GM21576 (cell line): ENCODE measurements around the gene CYB5R4.
"Not testable (repeated sequence)": the region's sequence is repeated elsewhere in the genome, so short reads cannot be mapped to it uniquely, and the experiment has no call there.

Experiments
- ATAC-seq: cut with Tn5 transposase; IDR thresholded peaks from one replicate; pipeline ENCODE4 v1.9.1; 2021; ENCODE audit warnings: mild to moderate bottlenecking, moderate library complexity; ENCODE audit not compliant: unreplicated experiment

The CYB5R4 gene

DNA sequence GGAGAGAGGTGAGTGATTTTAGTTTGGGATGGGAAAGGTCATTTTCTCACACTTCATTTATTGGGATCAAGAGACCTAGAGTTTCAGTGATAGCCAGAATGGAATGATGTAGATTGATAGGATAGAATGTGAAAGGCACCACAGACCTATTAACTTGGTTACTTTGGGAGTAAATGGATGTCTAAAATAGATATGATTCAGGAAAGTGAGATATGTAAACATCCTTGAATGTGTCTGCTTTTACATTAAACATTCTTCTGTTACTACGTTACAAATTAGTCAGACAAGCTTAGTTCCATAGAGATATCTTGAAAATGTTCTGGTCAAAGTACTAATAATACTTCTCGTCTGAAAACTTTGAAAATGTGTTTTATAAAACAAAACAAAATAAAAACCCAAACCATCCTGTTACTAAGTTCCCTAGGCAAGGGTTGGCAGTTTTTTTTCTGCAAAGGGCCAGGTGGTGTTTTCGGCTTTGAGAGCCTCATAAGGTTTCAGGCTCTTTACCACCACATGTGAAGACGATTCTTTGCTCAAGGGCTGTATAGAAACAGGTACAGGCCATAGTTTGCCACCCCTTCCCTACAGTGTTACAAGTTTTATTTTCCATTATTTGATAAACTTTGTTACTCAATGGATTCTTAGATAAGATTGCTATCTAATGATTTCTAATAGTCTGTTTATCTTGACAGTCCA lies 3.4 kb downstream of the CYB5R4 start:
- ATAC-seq: no peak

DNA sequence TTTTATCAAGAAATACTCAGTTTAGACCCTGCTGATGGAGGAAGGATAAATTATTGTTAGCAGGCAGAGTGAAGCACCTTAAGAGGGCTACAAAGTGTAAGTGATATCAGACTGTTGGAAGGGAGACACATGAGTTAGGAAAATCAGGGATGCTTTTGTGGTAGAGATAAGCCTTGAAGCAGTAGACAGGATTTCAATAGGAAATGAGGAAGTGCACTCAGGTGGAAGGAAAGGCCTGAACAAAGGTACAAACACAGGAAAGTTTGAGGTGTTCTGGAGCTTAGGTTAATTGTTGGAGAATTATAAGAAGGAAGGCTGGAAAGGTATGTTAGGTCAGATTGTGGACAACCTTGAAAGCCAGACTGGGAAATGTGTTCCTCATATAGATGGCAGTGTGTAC lies 7.6 kb downstream of the CYB5R4 start:
- no peak for ATAC-seq

DNA sequence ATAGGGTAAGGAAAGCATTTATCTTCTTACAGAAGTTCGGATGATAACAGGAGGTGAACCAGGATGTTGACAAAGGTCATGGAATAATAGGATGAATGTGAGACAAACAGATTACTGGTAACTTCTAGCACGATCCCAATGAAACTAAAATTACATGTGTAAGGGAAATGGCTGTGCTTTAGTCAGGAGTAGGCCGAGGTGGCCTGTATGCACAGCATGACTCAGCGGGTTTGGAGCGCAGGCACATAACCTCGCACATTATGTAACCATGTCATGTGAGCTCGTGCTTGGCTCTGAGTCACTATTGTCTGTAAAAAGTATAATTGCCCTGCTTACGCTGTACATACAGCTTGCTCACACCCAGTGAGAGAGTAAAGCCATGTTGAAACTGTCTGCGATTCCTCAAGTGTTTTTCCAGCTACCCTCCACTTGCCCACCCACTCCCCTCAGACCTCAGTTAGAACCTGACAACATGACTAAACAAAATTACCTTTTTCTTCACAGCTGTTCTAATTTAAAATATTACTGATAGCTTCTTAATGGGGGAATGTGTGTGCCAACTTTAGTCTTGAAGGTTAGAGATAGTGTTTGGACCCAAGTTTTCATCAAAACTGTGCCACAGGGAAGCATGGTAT lies 8.2 kb downstream of the CYB5R4 start:
- no peak for ATAC-seq

DNA sequence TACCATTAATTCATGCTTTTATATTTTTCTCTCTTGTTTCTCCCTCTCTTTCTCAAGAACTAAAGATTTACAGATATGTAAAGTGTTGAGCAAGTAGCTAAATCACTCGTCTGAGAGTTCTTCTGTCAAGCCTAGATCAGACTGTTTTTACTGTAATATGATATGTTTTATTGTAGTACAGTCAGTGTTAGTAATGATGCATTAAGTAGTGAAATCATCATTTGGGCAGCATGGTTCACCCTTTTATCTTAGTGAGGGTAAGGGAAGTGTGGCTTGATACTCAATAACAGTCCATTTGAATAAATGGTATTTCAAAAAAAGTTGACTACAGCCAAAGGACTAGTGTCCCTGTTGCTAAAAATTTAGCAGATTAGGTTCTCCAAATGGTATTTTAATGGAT lies 9.2 kb downstream of the CYB5R4 start:
- no peak for ATAC-seq

DNA sequence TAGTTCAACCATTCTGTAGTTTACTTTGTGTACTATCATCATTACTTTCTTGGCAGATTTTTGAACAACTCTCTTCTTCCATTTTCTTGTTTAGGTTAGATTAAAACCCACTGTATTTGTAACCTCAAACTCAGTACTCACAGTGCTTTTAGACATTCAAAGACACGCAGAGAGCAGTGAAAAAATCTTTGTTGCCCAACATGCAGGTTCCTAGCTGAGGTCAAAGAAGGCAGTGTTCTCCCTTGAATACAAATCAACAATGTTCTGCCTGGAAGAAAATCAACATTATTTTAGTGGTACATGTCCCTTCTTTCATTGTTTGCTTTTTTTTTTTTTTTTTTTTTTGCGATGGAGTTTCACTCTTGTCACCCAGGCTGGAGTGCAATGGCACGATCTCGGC lies 11.2 kb downstream of the CYB5R4 start:
- no peak for ATAC-seq

DNA sequence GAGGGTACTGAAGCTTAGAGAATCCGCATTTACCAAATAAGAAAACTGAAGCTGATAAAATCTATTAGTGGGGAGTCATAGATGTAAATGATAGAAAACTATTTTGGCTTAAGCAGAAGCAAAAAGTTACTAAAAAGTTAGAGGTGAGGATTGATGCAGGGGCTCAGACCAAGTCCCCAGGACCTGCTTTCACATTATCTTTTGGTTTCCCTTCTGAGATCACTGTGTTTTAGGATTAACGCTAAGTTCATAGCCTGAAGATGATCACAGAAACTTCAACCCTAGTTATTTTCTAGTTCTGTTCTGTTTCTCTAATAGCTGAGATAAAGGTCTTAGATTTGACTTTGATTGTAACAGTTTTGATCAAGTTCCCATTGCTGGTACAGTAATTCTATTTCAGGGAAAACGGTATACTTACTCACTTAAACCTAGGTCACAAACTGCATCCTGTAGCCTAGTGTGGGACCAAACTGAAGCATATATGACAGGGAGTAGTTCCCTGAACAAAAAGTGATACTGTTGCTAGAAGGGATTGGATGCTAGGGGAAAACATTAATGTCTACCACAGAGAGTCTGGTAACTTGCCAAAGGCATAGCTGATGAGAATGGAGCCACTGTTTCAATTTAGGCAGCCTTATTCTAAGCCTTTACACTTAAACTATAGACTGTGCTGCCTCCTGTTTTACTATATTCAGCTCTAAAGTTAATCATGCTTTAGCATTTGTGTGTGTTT lies 13.1 kb downstream of the CYB5R4 start:
- ATAC-seq: no peak

DNA sequence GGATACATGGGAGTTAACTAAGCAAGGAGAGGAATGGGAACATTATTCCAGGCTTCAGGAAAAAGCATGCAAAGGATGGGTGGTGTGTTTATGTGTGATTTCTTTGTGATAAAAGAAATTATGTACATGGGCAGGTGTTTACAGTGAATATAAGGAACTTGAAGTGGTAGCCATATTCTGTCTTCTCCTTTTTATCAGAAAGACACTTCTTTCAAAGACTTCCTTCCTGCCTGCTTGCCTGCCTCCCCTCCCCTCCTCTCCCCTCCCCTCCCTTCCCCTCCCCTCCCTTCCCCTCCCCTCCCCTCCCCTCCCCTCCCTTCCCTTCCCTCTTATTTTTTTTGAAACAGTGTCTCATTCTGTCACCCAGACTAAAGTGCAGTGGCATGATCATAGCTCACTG lies 14.4 kb downstream of the CYB5R4 start:
- ATAC-seq: no peak

DNA sequence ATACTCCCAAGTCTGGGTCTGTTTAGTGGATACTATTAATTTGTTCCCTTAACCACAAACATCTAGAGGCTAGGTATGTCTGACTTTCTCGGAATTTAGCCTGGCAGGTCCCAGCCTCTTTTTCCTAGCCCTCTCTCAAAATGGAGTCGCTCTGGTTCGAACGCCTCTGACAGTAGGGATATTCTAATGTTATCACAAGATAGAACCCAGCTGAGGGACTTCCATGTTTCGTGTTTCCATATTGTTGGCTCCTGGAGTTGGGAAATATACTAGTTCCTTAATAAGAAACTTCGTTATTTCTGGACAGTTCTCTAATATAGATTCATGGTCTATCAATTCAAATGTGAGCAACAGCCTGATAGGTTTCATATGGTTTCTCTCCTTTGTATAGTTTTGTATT lies 16.4 kb downstream of the CYB5R4 start:
- ATAC-seq: no peak

DNA sequence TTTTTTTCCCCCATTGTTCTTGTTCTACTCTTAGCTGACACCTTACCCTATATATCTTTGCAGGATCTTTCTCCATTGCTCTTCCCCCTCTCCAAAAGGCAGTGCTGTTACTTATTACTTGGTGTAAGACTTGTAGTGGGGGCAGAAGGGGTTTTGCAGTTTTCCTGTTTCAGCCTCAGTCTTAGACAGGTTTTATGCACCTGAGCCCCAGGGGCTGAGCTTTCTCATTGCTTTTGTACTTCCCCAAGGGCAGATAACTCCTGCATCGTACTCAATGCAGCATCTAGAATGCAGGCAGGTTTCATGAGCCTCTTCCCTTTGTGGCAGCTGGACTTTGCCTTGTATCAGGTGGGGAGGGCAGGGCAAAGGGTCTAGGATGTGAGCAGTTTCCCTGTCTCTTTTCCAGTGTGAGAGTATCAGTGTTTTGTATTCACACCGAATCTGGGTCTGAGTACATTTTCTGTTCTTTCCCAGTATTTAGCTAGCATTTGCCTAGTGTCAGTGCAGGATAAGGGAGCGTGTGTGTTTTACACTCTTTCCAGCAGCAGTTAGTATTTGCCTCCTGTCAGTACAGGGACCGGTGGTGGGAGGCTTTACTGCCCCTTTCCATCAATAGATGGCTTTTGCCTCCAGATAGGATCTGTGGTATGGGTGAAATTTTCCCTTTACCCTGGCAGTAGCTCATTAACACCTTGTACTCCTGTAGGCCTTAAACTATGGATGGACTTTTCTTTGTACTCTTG lies 19.6 kb downstream of the CYB5R4 start:
- no peak for ATAC-seq

DNA sequence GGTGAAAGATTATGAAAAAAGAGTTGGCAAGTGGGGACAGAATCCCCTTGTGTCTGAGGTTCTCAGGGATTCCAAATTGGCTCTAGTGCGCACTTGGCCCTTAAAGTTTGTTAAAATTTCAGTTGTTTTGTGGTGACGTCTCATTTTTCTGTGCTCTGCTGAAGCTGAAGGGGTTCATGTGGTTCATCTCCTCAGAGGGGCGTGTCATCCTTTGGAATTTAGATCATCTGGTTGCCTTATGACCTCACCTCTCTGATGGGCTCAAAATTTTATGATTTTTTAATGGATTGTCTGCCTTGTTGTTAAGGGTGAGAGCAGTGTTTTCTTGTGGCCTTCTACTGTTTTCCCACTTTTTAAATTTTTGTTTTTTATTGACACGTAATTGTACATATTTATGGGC lies 20.3 kb downstream of the CYB5R4 start:
- no peak for ATAC-seq

DNA sequence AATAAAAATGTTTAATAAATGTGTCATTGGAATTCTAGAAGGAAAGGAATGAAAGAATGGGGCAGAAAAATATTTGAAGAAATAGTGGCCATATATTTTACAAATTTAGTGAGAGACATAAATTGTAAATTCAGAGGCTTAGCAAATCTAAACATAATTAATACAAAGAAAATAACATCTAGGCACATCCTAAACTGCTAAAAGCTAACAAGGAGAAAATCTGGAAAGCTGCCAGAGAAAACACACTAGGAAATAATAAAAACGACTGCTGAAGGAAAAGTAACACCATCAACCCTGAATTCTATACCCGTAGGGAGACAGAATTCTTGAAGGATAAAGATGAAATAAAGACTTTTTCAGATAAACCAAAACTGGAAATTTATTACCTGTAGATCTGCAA lies 23.8 kb downstream of the CYB5R4 start:
- no peak for ATAC-seq

DNA sequence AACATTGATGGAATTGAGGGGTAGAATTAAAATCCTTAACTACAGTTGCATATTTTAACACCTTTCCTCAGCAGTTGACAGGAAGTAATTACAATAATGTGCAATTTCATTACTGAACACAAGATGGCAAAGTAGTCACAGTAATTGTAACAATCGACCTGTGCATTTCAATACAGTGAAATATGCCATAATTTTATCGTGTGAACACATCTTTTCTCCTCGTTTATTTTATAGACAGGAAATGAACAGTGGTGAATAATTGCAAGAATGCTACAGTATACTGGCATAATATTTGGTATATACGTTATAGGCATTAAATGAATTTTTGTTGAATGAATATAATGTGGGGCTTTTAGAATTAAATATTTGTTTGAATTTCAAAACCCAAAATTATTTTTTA lies 25.0 kb downstream of the CYB5R4 start:
- ATAC-seq: peak; percentile 85

DNA sequence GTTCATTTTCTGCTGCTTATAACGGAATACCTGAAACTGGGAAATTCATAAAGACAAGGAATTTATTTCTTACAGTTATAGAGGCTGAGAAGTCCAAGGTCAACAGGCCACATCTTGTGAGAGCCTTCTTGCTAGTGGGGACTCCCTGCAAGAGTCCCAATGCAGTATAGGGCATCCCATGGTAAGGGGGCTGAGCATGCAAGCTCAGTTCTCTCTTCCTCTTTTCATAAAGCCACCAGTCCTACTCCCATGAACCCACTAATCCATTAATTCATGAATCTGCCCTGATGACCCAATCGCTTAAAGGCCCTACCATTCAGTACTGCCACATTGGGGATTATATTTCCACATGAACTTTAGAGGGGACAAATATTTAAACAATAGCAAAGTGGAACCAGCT lies 26.5 kb downstream of the CYB5R4 start:
- no peak for ATAC-seq

DNA sequence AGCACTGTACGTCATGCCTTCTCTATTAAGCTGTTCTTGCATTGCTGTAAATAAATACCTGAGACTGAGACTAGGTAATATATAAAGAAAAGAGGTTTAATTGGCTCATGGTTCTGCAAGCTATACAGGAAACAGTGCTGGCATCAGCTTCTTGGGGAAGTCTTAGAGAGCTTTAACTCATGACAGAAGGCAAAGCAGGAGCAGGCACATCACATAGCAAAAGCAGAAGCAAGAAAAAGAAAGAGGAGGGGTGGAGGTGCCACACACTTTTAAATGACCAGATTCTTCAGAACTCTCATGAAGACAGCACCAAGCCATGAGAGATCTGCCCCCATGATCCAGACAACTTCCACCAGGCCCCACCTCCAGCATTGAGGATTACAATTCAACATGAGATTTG lies 30.1 kb downstream of the CYB5R4 start:
- ATAC-seq: no peak

DNA sequence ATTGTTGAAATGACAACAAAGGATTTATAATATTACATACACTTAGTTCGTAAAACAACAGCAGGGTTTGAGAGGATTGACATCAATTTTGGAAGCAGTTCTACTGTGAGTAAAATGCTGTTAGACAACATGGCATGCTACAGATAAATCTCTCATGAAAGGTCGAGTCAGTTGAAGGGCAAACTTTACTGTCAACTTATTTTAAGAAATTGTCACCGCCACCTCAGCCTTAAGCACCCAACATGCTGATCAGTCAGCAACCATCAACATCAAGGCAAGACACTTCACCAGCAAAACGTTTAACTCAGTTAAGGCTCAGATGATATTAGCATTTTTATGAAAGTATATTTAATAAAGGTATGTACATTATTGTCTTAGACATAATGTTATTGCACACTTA lies 31.0 kb downstream of the CYB5R4 start:
- no peak for ATAC-seq

DNA sequence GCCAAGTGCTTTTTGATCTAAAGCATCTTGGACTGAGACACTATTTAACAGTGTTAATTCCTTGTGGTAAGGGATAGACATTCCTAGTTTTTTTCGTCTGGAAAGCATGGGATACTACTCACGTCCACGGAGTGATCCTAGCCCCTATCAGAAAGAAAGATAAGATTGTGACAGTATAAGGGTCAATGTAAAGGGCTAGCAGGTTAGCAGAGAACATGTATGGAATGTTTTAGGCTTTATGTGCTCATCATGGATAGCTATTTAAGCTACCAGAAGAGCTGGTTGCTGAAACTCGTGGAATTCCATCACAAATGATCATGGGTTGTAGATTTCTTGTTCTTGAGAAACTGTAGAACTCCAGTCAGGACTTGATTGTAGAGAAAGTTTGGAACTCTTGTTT lies 32.1 kb downstream of the CYB5R4 start:
- no peak for ATAC-seq

DNA sequence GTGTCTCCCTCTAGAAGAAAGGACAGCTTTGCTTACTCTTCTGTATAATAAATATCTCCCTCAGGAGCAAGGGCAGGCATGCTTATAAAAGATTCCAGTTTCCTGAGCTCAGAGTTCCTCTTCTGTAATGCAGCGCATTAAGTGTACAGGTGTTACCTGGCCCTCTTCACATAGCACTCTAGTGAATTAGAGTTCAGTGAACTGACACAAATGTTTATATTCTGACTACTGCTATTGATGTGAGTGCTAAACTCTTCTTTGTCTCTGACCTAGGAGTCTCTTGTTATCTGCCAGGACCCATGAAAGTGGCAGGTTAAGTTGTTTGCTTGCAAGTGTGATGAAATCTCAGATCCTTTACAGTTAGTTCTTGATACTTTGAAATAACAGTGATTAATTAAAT lies 33.5 kb downstream of the CYB5R4 start:
- no peak for ATAC-seq

DNA sequence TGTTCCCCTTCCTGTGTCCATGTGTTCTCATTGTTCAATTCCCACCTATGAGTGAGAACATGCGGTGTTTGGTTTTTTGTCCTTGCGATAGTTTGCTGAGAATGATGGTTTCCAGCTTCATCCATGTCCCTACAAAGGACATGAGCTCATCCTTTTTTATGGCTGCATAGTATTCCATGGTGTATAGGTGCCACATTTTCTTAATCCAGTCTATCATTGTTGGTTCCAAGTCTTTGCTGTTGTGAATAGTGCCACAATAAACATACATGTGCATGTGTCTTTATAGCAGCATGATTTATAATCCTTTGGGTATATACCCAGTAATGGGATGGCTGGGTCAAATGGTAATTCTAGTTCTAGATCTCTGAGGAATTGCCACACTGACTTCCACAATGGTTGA lies 37.6 kb downstream of the CYB5R4 start:
- ATAC-seq: not testable (repeated sequence)

DNA sequence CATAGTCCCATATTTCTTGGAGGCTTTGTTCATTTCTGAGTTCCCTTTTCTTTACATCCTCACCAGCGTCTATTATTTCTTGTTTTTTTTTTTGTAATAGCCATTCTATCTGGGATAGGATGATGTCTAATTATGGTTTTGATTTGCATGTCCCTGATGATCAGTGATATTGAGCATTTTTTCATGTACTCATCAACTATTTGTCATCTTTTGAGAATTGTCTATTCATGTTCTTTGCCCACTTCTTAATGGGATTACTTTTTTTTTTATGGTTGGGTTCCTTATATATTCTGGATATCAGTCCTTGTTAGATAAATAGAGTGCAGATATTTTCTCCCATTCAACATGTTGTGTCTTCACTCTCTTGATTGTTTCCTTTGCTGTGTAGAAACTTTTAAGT lies 42.1 kb downstream of the CYB5R4 start:
- ATAC-seq: no peak

DNA sequence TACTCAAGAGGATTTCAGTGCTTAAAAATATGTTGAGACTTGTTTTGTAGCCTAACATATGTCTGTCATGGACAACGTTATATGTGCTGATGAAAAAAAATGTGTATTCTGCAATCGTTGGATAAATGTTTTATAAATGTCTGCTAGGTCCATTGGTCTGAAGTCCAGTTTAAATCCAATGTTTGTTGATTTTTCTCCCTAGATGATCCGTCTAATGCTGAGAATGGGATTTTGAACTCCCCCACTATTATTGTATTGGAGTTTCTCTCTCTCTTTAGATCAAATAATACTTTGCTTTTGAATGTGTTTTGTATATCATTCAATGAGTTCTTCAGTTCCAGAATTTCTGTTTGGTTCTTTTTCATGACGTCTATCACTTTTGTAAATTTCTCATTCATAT lies 44.9 kb downstream of the CYB5R4 start:
- ATAC-seq: no peak

DNA sequence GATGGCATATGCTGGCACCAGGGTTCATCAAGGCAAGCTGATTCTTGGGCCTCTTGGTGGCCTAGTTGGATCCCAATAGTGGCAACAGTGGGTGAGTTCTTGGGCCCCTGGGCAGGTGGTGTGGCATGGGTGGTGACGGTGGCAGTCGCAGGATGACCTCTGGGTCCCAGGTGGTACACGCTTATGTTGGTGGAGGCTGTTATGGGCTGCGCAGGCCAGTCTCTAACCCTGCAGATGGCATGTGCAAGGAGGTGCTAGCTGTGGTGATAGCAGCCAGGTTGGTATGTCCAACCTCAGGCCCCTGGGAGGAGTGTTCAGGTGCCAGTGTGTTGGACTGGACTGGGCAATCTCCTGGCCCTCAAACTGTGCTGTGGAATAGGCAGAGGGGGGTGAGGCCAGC lies 46.2 kb downstream of the CYB5R4 start:
- ATAC-seq: no peak
